ENCODE results near the gene RNLS.

DNA sequence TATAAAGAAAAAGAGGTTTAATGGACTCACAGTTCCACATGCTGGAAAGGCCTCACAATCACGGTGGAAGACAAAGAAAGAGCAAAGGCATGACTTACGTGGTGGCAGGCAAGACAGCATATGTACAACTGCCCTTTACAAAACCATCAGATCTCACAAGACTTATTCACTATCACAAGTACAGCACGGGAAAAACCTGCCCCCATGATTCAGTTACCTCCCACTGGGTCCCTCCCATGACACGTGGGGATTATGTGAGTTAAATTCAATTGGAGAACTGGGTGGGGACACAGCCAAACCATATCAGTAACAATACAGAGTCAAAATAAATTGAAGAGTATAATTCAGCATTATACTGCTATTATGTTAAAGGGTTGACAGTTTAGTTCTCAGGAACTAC is 37.8 kb downstream of the RNLS start:
- TF ChIP-seq GABPA (IDR thresholded peaks at IDR 0.05; ENCODE audit: borderline replicate concordance, insufficient read depth, low read length) (no peak), RNF2 (IDR thresholded peaks at IDR 0.05; ENCODE audit: borderline replicate concordance, low read depth, low read length, missing control alignments, poor library complexity, severe bottlenecking) (no peak), TAF1 (IDR thresholded peaks at IDR 0.05; ENCODE audit: low read depth, low read length) (no peak), KDM1A (IDR thresholded peaks at IDR 0.05; ENCODE audit: borderline replicate concordance, low read length) (no peak)
